Large intestine (tissue), 3 donors: Measurements from ENCODE around the gene ARHGAP24. TPM values are rescaled to one million over a fixed set of nuclear protein-coding genes. Genes with fewer than 3 reads are reported as not detected.

ENCODE experiments used
- DNase-seq, 2 donors: peaks; one replicate each; pipeline versions ENCODE4 v3.0.0 to v3.0.0-alpha.2; 2013
- H3K27ac ChIP-seq: one replicate; pipeline ENCODE4 v1.5.1; 2013; ENCODE audit warnings: low read length
- H3K27me3 ChIP-seq: 2 replicates; pipeline ENCODE4 v1.6.1; 2013; ENCODE audit warnings: low read length; ENCODE audit not compliant: control insufficient read depth, insufficient read depth
- H3K36me3 ChIP-seq: 2 replicates; pipeline ENCODE4 v1.6.1; 2013; ENCODE audit warnings: low read length; ENCODE audit not compliant: control insufficient read depth, insufficient read depth
- H3K4me1 ChIP-seq: one replicate; pipeline ENCODE4 v1.6.1; 2013; ENCODE audit warnings: low read length; ENCODE audit not compliant: control insufficient read depth, insufficient read depth
- H3K4me3 ChIP-seq: one replicate; pipeline ENCODE4 v1.5.1; 2013; ENCODE audit warnings: low read length
- H3K9me3 ChIP-seq: one replicate; pipeline ENCODE4 v1.6.1; 2013; ENCODE audit warnings: mild to moderate bottlenecking, low read depth, low read length, moderate library complexity; ENCODE audit not compliant: control insufficient read depth
- WGBS: methylation state at CpG from one replicate; pipeline ENCODE4 v1.1.5; 2013; ENCODE audit warnings: low lambda C conversion rate; ENCODE audit not compliant: insufficient coverage; 5-methylcytosine and 5-hydroxymethylcytosine counted together
- polyA plus RNA-seq: library from polyadenylated mRNA; unstranded; fragments of 120-200 nt; gene quantifications from one replicate; pipeline ENCODE4 v1.2.1, GENCODE V29; 2013

Gene ARHGAP24
- polyA plus RNA-seq, 1 donor, result 6.7 TPM

DNA sequence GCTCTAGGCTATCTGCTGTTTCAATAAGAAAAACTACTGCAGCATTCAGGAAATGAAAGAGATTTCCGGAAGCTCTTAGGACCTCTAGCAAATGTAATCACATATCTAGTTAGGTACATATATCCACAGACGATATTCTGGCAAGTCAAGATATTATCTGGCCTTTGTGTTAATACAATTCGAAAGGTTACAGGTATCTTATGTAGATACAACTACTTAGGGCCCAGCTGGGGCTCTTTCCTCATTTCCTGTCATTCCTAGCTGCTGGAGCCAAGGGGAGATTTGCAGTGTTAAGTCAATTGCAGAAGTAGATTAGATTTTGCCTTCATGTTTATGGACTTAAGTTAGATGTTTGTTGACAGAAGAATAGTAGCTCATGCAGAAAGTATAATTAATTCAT lies 299.5 kb downstream of the ARHGAP24 start:
- no peaks in the 10 kb centered on the region for H3K27me3 ChIP-seq
- no peaks in the 10 kb centered on the region for H3K36me3 ChIP-seq
- DNase-seq, result no peak
- no peak overlapping the region for H3K4me3 ChIP-seq
- no peaks in the 10 kb centered on the region for H3K9me3 ChIP-seq
- WGBS, result 49% methylated on average over 2 of the region's 3 CpGs
- H3K27ac ChIP-seq, result no peak overlapping the region
- no peaks in the 10 kb centered on the region for H3K4me1 ChIP-seq

DNA sequence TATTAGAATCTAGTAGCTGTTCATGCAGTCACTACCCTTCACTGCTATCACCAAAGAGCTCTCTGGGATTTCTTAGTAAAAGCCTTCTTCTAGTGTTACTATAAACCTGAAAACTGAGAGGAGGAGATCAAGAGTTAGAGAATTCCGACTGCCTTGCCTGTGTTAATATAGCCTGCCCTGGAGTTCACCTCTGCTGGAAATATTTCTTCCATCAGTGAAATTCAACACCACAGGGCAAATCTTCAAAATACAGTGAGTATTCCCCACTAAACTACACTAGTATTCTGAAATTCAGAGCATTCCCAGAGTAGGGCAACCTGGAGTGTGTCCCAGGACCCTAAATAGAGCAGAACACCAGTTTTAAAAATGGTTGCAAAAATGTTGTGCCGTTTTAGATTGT lies 301.1 kb downstream of the ARHGAP24 start:
- WGBS, result no CpG with 5 or more reads among the region's 2 CpGs

DNA sequence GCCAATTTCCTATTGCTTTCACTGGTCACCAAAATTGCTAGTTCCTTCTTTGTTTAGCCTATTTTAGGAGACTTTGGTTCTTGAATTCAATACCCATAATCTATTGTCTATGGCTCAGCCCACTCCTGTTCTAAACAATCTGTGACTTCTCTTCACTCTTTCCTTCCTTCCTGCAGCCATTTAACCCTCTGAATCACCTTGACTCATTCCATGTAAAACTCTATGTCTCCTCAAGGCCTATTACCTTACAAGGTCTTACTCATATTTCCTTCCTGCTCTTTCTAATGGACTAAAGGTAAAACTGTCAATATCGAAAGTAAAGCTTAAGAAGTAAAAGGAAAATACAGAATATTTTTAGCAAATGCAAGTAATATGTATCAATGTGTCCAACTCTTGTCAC lies 301.6 kb downstream of the ARHGAP24 start:
- Histone ChIP-seq H3K9me3 (no peaks in the 10 kb centered on the region), H3K27ac (no peak overlapping the region), H3K36me3 (no peaks in the 10 kb centered on the region), H3K4me1 (no peaks in the 10 kb centered on the region), H3K27me3 (no peaks in the 10 kb centered on the region), H3K4me3 (no peak overlapping the region)
- 100% methylated on average over 1 of the region's 1 CpG for WGBS
- DNase-seq, result no peak

More for the DNA sequence above, 301.1 kb downstream of the ARHGAP24 start:
- no peak for DNase-seq
- H3K9me3 ChIP-seq, result no peaks in the 10 kb centered on the region
- no peaks in the 10 kb centered on the region for H3K4me1 ChIP-seq
- H3K27ac ChIP-seq, result no peak overlapping the region
- no peaks in the 10 kb centered on the region for H3K27me3 ChIP-seq
- no peak overlapping the region for H3K4me3 ChIP-seq
- no peaks in the 10 kb centered on the region for H3K36me3 ChIP-seq

DNA sequence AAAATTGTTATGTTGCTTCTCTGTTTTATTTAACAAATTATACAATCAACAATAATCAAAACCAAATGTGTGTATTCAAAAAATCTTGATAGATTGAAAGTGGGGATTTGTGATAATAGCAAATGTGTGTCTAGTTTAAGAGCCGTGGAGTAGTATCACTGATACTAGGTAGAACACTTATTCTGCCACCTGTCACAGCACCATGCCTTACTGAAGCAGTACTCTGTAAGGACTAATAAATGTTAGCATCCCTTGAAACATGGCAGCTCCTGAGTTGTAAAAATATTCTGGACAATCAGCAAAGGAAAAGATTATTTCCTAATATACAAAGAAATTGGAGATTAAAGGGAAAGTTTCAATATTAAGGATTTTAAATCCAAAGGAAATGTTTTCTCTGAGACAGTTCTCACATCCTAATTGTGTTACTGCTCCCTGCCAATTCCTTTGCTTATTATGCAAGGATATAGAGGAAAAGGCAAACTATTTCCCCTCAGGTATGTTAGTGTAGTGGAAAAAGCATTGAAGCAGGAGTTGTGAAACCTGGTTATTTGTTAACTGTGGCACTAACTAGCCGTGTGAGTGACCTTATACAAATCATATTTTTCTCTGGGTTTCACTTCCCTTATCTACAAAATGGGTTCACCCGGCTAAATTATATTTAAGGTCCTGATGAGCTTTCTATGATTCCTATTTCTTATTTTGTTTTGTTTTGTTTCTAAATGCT lies 303.1 kb downstream of the ARHGAP24 start:
- Histone ChIP-seq H3K27me3 (no peaks in the 10 kb centered on the region), H3K9me3 (no peaks in the 10 kb centered on the region), H3K36me3 (no peaks in the 10 kb centered on the region), H3K4me1 (no peaks in the 10 kb centered on the region), H3K4me3 (peak overlapping the region; percentile 25), H3K27ac (peak overlapping the region; percentile 43)
- 25% methylated on average over 2 of the region's 3 CpGs for WGBS
- DNase-seq, result no peak

DNA sequence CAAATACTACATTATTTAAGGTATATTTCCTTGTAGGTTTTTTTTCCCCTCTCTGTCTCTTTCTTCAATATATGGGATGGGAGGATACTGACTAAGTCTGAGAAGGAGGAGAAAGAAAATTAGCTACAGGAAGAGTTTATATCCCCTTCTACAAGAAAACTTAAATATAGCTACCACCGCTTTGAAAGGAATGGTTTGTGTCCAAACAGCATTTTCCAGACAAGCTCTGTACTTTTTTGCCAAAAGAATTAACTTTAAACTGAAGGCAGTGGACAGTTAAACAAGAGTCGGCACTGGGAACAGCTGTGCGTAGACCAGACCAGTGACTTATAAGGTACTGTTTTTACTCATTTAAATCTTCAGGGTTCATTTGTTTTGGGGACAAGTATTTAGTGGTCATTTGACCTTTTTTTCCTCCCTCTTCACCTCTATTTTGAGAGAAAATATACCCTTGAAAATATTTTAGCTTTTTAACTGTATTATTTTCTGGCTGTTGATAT lies 303.7 kb downstream of the ARHGAP24 start:
- WGBS, result no CpG with 5 or more reads among the region's 3 CpGs
- Histone ChIP-seq H3K4me1 (no peaks in the 10 kb centered on the region), H3K36me3 (no peaks in the 10 kb centered on the region), H3K27me3 (no peaks in the 10 kb centered on the region), H3K4me3 (peak overlapping the region; percentile 25), H3K27ac (peak overlapping the region; percentile 43), H3K9me3 (no peaks in the 10 kb centered on the region)
- no peak for DNase-seq

DNA sequence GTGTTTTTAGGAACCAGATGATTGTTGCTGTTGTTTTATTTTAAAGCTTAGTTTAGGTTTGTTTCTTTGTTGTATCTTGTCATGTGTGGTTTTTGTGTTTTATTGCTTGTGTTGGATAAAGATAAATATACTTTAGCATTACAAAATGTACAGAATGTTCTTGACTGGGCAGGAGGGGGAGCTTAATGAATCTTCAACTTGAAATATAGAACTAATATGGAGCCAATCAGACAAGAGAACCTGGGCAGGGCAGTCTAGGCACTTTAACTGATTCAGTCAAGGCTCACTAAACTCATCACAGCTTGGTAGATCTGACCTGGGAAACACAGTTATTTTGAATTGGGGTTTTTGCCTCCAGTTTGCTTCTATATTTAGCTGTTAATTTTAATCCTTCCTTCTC lies 304.2 kb downstream of the ARHGAP24 start:
- peak overlapping the region; percentile 43 for H3K27ac ChIP-seq
- DNase-seq, result no peak
- no peaks in the 10 kb centered on the region for H3K27me3 ChIP-seq
- H3K9me3 ChIP-seq, result no peaks in the 10 kb centered on the region
- H3K4me1 ChIP-seq, result no peaks in the 10 kb centered on the region
- peak overlapping the region; percentile 25 for H3K4me3 ChIP-seq
- no peaks in the 10 kb centered on the region for H3K36me3 ChIP-seq

DNA sequence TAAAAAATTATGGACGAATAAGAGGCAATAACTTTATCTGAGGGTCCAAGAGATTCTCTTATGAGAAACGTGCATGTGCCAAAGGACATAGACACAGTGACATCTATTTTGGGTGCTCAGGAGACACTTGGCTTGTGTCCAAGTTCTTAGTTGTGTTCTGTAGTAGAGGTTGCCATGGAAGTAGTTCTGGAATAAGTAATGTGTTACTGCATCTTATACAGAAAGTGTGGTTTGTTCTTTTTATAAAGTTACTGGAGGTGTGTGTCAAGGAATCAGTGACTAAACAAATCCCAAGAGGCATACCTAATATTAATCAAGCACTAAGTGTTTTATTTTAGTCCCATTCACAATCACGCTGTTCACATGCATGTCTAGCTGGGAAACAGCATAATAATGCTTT lies 305.7 kb downstream of the ARHGAP24 start:
- DNase-seq, result no peak
- Histone ChIP-seq H3K27ac (no peak overlapping the region), H3K4me3 (no peak overlapping the region), H3K4me1 (no peaks in the 10 kb centered on the region), H3K9me3 (no peaks in the 10 kb centered on the region), H3K27me3 (no peaks in the 10 kb centered on the region), H3K36me3 (no peaks in the 10 kb centered on the region)
- 100% methylated on average over 1 of the region's 3 CpGs for WGBS

DNA sequence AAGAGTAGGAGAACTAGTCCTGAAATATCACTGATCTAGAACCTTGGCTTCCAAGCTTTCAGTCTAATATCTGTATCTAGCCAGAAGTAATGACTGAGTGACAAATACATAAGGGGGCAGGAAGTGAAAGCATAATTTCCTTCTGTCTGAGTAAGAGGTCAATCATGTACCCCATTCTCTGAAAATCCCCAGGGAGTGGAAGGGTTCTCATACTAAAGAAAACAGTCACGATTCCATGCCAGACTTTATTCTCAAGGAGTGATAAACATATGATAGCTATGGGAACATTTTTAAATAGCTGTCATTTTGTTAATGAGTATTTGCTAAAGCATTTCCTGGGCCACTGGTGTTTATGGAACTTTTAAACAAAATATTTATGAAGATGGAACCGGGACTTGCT lies 308.5 kb downstream of the ARHGAP24 start:
- no peaks in the 10 kb centered on the region for H3K36me3 ChIP-seq
- H3K27me3 ChIP-seq, result no peaks in the 10 kb centered on the region
- H3K9me3 ChIP-seq, result no peaks in the 10 kb centered on the region
- no peak overlapping the region for H3K27ac ChIP-seq
- H3K4me1 ChIP-seq, result no peaks in the 10 kb centered on the region
- no CpG with 5 or more reads among the region's 2 CpGs for WGBS
- H3K4me3 ChIP-seq, result no peak overlapping the region
- no peak for DNase-seq

DNA sequence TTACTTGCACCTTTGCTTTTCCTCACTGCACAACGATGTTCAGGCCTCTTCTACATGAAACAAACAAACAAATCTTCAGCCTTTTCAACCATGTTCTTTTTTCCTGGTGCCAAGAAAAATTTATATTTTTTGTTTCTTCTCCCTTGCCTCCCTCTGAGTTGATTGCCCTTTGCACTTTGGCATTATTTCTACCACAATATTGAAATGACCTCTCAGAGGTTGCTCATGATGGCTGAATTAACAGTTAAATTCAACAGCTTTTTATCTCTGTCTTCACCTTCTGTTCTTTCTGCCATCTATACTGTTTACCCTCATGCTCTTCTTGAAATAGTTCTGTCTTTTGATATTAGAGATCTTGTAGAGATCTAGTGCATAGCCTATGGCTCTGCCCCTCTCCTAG lies 308.9 kb downstream of the ARHGAP24 start:
- DNase-seq, result no peak
- no peaks in the 10 kb centered on the region for H3K4me1 ChIP-seq
- WGBS, result 100% methylated on average over 1 of the region's 1 CpG
- H3K9me3 ChIP-seq, result no peaks in the 10 kb centered on the region
- no peaks in the 10 kb centered on the region for H3K27me3 ChIP-seq
- H3K4me3 ChIP-seq, result no peak overlapping the region
- no peaks in the 10 kb centered on the region for H3K36me3 ChIP-seq
- no peak overlapping the region for H3K27ac ChIP-seq

DNA sequence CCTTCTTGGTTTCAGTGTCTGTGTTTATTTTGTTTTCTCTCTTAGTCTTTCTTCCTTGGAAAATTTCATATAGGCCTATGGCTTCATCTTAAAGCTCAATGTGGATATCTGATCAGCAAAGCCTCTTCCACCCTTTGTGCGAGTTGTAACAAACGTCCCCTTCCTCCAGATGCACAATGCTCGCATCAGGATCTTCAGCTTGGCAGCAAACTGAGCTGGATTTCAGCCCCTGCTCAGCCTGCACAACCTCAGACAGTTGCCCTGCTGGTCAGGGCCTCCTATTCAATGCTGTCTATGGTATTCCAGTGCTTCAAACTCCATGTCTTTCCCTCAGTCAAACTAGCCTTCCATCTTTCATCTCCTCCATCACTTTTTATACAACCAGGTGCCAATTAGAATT lies 309.4 kb downstream of the ARHGAP24 start:
- no CpG with 5 or more reads among the region's 3 CpGs for WGBS
- H3K27ac ChIP-seq, result no peak overlapping the region
- no peaks in the 10 kb centered on the region for H3K9me3 ChIP-seq
- no peaks in the 10 kb centered on the region for H3K4me1 ChIP-seq
- no peaks in the 10 kb centered on the region for H3K27me3 ChIP-seq
- no peaks in the 10 kb centered on the region for H3K36me3 ChIP-seq
- no peak overlapping the region for H3K4me3 ChIP-seq
- no peak for DNase-seq

DNA sequence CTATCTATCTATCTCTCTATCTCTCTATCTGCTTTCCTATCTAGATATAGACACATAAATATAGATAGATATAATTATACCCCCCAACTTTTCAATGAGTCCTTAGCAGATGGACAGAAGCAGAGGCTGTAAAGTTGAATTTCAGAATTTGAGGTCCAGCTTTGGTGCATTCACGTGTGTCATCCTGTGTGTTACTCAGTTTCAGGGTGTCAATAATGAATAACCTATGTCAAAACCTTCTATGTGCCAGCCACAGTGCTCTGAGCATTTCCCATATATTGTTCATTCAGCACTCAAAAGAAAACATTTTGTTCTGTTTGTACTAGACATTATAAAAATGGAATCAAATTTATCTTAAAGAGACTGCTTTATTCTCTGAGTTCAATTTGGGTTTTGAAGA lies 310.0 kb downstream of the ARHGAP24 start:
- no peaks in the 10 kb centered on the region for H3K9me3 ChIP-seq
- H3K27me3 ChIP-seq, result no peaks in the 10 kb centered on the region
- DNase-seq, result no peak
- H3K36me3 ChIP-seq, result no peaks in the 10 kb centered on the region
- no peak overlapping the region for H3K4me3 ChIP-seq
- H3K27ac ChIP-seq, result no peak overlapping the region
- WGBS, result no CpG with 5 or more reads among the region's 1 CpG
- no peaks in the 10 kb centered on the region for H3K4me1 ChIP-seq
